B cell (primary cell): ENCODE data around the gene PRKCA. TPM values are rescaled to one million over a fixed set of nuclear protein-coding genes. Genes with fewer than 3 reads are reported as not detected.

Source experiments
- ATAC-seq: fragments of 200-7000 bp; cut with Tn5 transposase; one replicate; pipeline ENCODE4 v1.10.0; 2021; ENCODE audit warnings: low read depth, mild to moderate bottlenecking, moderate number of reproducible peaks, moderate library complexity
- CTCF ChIA-PET: fragments of 350-600 bp; sonication (Branson Sonifier 250); formaldehyde crosslinking; loops from one replicate; lab custom pipeline; 2021; ENCODE audit warnings: antibody characterized with exemption, inconsistent platforms; lab: Charles Lee
- POLR2A ChIA-PET: fragments of 350-600 bp; sonication (Branson Sonifier 250); formaldehyde crosslinking; loops from one replicate; lab custom pipeline; 2021; ENCODE audit warnings: antibody characterized with exemption; lab: Charles Lee
- DNase-seq: peaks from one replicate; pipeline ENCODE4 v3.0.0; 2013
- H2AFZ ChIP-seq: 2 replicates; pipeline ENCODE4 v1.6.1; 2012; ENCODE audit warnings: mild to moderate bottlenecking, low read depth, low read length; ENCODE audit not compliant: insufficient read depth, poor library complexity, severe bottlenecking
- H3K27ac ChIP-seq, 2 donors: 1 replicate in 1 of 2; 2 replicates in 1 of 2; pipeline ENCODE4 v1.5.1; 2012 to 2013; ENCODE audit warnings: low read length in 2 of 2, mild to moderate bottlenecking in 2 of 2, moderate library complexity in 1 of 2
- H3K27me3 ChIP-seq, 4 experiments: fragments of 200-600 bp in 1 of 4; sonication (generic) in 1 of 4; replicated peaks in 1 of 4; 1 replicate in 2 of 4; 2 replicates in 2 of 4; pipeline versions ENCODE4 v1.6.1 to v1.7.0; 2013 to 2016; ENCODE audit warnings: low read length in 3 of 4, mild to moderate bottlenecking in 2 of 4, mixed read lengths in 1 of 4, moderate library complexity in 1 of 4; ENCODE audit not compliant: insufficient read depth in 4 of 4, control insufficient read depth in 3 of 4; ENCODE audit errors: control extremely low read depth in 1 of 4
- H3K36me3 ChIP-seq, 2 experiments: replicated peaks in 1 of 2; 1 replicate in 1 of 2; 2 replicates in 1 of 2; pipeline versions ENCODE4 v1.6.1 to v1.7.1; 2013; ENCODE audit warnings: low read length in 1 of 2; ENCODE audit not compliant: insufficient read depth in 2 of 2, control insufficient read depth in 1 of 2; ENCODE audit errors: control extremely low read depth in 1 of 2, extremely low read depth in 1 of 2
- H3K4me1 ChIP-seq, 2 donors: fragments of 200-600 bp in 1 of 2; sonication (generic) in 1 of 2; 1 replicate in 1 of 2; 2 replicates in 1 of 2; pipeline versions ENCODE4 v1.5.1 to v1.6.1; 2013 to 2017; ENCODE audit warnings: low read length in 2 of 2; ENCODE audit not compliant: control insufficient read depth in 2 of 2, insufficient read depth in 2 of 2
- H3K4me2 ChIP-seq: replicated peaks from 2 replicates; pipeline ENCODE3; 2012; ENCODE audit warnings: mild to moderate bottlenecking, low read depth, low read length; ENCODE audit not compliant: poor library complexity, severe bottlenecking
- H3K4me3 ChIP-seq, 5 experiments: fragments of 200-600 bp in 1 of 5; sonication (generic) in 1 of 5; 1 replicate in 3 of 5; 2 replicates in 2 of 5; pipeline versions ENCODE4 v1.5.1 to v1.7.0; 2011 to 2016; ENCODE audit warnings: low read length in 4 of 5, mild to moderate bottlenecking in 4 of 5, low read depth in 2 of 5, control low read depth in 1 of 5, moderate library complexity in 1 of 5; ENCODE audit not compliant: insufficient read depth in 1 of 5; ENCODE audit errors: control extremely low read depth in 1 of 5, extremely low read depth in 1 of 5
- H3K79me2 ChIP-seq: fragments of 200-600 bp; sonication (generic); one replicate; pipeline ENCODE4 v1.6.0; 2016; ENCODE audit warnings: low read length; ENCODE audit not compliant: control insufficient read depth, insufficient read depth
- H3K9ac ChIP-seq: fragments of 200-600 bp; sonication (generic); 2 replicates; pipeline ENCODE4 v1.6.1; 2017; ENCODE audit warnings: mild to moderate bottlenecking, low read length, moderate library complexity
- H3K9me3 ChIP-seq, 3 donors: one replicate each; pipeline versions ENCODE4 v1.6.1 to v1.7.1; 2013; ENCODE audit warnings: low read length in 2 of 3; ENCODE audit not compliant: control insufficient read depth in 2 of 3, insufficient read depth in 1 of 3; ENCODE audit errors: control extremely low read depth in 1 of 3
- H4K20me1 ChIP-seq: 2 replicates; pipeline ENCODE4 v1.6.0; 2012; ENCODE audit warnings: mild to moderate bottlenecking, low read length; ENCODE audit not compliant: insufficient read depth, control insufficient read depth, poor library complexity, severe bottlenecking
- H3K27ac Mint-ChIP-seq: one replicate; pipeline ENCODE4 v1.8.0; 2021; ENCODE audit warnings: mixed read lengths
- H3K27me3 Mint-ChIP-seq: one replicate; pipeline ENCODE4 v1.8.0; 2021; ENCODE audit warnings: mixed read lengths
- H3K4me1 Mint-ChIP-seq: one replicate; pipeline ENCODE4 v1.8.0; 2021; ENCODE audit warnings: mixed read lengths
- H3K4me3 Mint-ChIP-seq: one replicate; pipeline ENCODE4 v1.8.0; 2021; ENCODE audit warnings: mixed read lengths
- H3K9me3 Mint-ChIP-seq: one replicate; pipeline ENCODE4 v1.8.0; 2022; ENCODE audit warnings: mixed read lengths; ENCODE audit not compliant: insufficient read depth
- CTCF ChIP-seq: fragments of 200-600 bp; IDR thresholded peaks from one replicate; pipeline ENCODE4 v1.8.0; 2022; ENCODE audit warnings: antibody characterized with exemption, mild to moderate bottlenecking
- EZH2 ChIP-seq: IDR thresholded peaks from 2 replicates; pipeline ENCODE4 v1.6.1; 2012; ENCODE audit warnings: borderline replicate concordance, low read depth, mild to moderate bottlenecking, moderate library complexity, low read length; ENCODE audit not compliant: insufficient read depth, poor library complexity, severe bottlenecking
- WGBS: methylation state at CpG from one replicate; pipeline ENCODE4 v1.1.5; 2013; ENCODE audit warnings: missing lambda C conversion rate; ENCODE audit not compliant: insufficient coverage; 5-methylcytosine and 5-hydroxymethylcytosine counted together
- intact Hi-C: fragments of 100-400 bp; cut with micrococcal nuclease; formaldehyde crosslinking; loops from one replicate; pipeline ENCODE4 v1.10.0; 2022
- polyA plus RNA-seq: library from polyadenylated mRNA; depleted of rRNA; stranded (reverse); fragments of >200 nt; gene quantifications from 2 replicates; pipeline ENCODE4 v1.2.3, GENCODE V29; 2012
- total RNA-seq, 2 donors: library from RNA; stranded (reverse); fragments of 120-200 nt in 1 of 2; gene quantifications; 1 replicate in 1 of 2; 2 replicates in 1 of 2; pipeline versions ENCODE4 v1.2.3 to v1.2.4, GENCODE V29; 2013 to 2022

The PRKCA gene
- total and polyA plus RNA-seq, 2 donors (not counting 1 experiment from before 2014, with no cell fraction given), result 0.33 to 7.7 TPM

- no peak overlapping the region for H3K9ac ChIP-seq
- H3K27me3 ChIP-seq, result no peaks in the 10 kb centered on the region
- DNase-seq (no peak), ATAC-seq (no peak)
- Mint-ChIP-seq H3K4me1 (no peaks in the 10 kb centered on the region), H3K27ac (no peak overlapping the region), H3K27me3 (no peaks in the 10 kb centered on the region), H3K4me3 (no peak overlapping the region), H3K9me3 (no peaks in the 10 kb centered on the region)
- no peak overlapping the region for H3K27ac ChIP-seq
- ChIA-PET POLR2A (no interaction called here), CTCF (no interaction called here)
- no peaks in the 10 kb centered on the region for H3K4me1 ChIP-seq
- H3K9me3 ChIP-seq, result no peaks in the 10 kb centered on the region
- no peaks in the 10 kb centered on the region for H3K79me2 ChIP-seq
- intact Hi-C loops, result no loop called here
- no peak overlapping the region for H3K4me2 ChIP-seq
- H3K36me3 ChIP-seq, result no peaks in the 10 kb centered on the region
- TF ChIP-seq CTCF (no peak), EZH2 (no peak)
- no peak overlapping the region for H2AFZ ChIP-seq
- 100% methylated on average over 3 of the region's 5 CpGs for WGBS
- no peak overlapping the region for H3K4me3 ChIP-seq
- no peaks in the 10 kb centered on the region for H4K20me1 ChIP-seq
Observed at GRCh38 chr17:66487981-66488468, 185.6 kb downstream of the PRKCA start.

GRCh38 chr17:66488864-66489263 is 186.5 kb downstream of the PRKCA start:
- Mint-ChIP-seq H3K4me1 (no peaks in the 10 kb centered on the region), H3K4me3 (no peak overlapping the region)

More at GRCh38 chr17:66488864-66489263, 186.5 kb downstream of the PRKCA start:
- H3K4me2 ChIP-seq, result no peak overlapping the region
- Mint-ChIP-seq H3K27ac (no peak overlapping the region), H3K27me3 (no peaks in the 10 kb centered on the region), H3K9me3 (no peaks in the 10 kb centered on the region)
- no CpG with 5 or more reads among the region's 4 CpGs for WGBS
- CTCF ChIA-PET, result no interaction called here
- H2AFZ ChIP-seq, result no peak overlapping the region
- H3K36me3 ChIP-seq, result no peaks in the 10 kb centered on the region
- TF ChIP-seq CTCF (no peak), EZH2 (no peak)
- no peaks in the 10 kb centered on the region for H3K4me1 ChIP-seq
- H3K27ac ChIP-seq, result no peak overlapping the region
- H3K27me3 ChIP-seq, result no peaks in the 10 kb centered on the region
- H3K9me3 ChIP-seq, result no peaks in the 10 kb centered on the region
- no peaks in the 10 kb centered on the region for H3K79me2 ChIP-seq
- H4K20me1 ChIP-seq, result no peaks in the 10 kb centered on the region
- H3K4me3 ChIP-seq, result no peak overlapping the region
- POLR2A ChIA-PET, result no interaction called here
- DNase-seq (no peak), ATAC-seq (no peak)
- no peak overlapping the region for H3K9ac ChIP-seq
- intact Hi-C loops, result no loop called here
